Lower lobe of right lung (tissue), 2 donors: ENCODE data around the gene PHACTR4. TPM values are rescaled to one million over a fixed set of nuclear protein-coding genes. Genes with fewer than 3 reads are reported as not detected.
"Not testable (repeated sequence)": the region's sequence is repeated elsewhere in the genome, so short reads cannot be mapped to it uniquely, and the experiment has no call there.

ENCODE experiments used
- ATAC-seq, 2 donors: fragments of 200-7000 bp; cut with Tn5 transposase; one replicate each; pipeline ENCODE4 v1.9.1; 2020 to 2022; ENCODE audit warnings: mild to moderate bottlenecking in 2 of 2, moderate library complexity in 2 of 2
- DNase-seq: peaks from one replicate; pipeline ENCODE4 v3.0.0-alpha.2; 2020
- H3K27ac ChIP-seq: fragments of 200-600 bp; one replicate; pipeline ENCODE4 v1.8.0; 2022
- H3K27me3 ChIP-seq: fragments of 200-600 bp; one replicate; pipeline ENCODE4 v1.8.0; 2022; ENCODE audit warnings: low read depth
- H3K36me3 ChIP-seq: fragments of 200-600 bp; one replicate; pipeline ENCODE4 v1.8.0; 2022; ENCODE audit warnings: mild to moderate bottlenecking
- H3K4me1 ChIP-seq: fragments of 200-600 bp; one replicate; pipeline ENCODE4 v1.8.0; 2022
- H3K4me3 ChIP-seq: fragments of 200-600 bp; one replicate; pipeline ENCODE4 v1.8.0; 2022; ENCODE audit warnings: mild to moderate bottlenecking
- H3K9me3 ChIP-seq: fragments of 200-600 bp; one replicate; pipeline ENCODE4 v1.8.0; 2022
- intact Hi-C: fragments of 100-400 bp; cut with DNase I; formaldehyde crosslinking; loops from one replicate; pipeline ENCODE4 v1.11.0; 2022
- total RNA-seq: library from RNA; stranded (reverse); fragmentation: NEBNext Ultra II Directional; extraction: Animal tissue kit (Norgen Biotek cat#: 25700); gene quantifications from one replicate; pipeline ENCODE4 v1.2.1, GENCODE V29; 2021
- TF ChIP-seq, protein P1 (sequence below): fragments of 200-600 bp; IDR thresholded peaks from one replicate; pipeline ENCODE4 v1.8.0; 2022; ENCODE audit warnings: antibody characterized with exemption, mild to moderate bottlenecking
- donor health status: DM: no; HTN: yes; CAD: no; lungs with severe emphysema.

The PHACTR4 gene
- total RNA-seq, 1 donor from 2014 or later, result 44.2 TPM

DNA sequence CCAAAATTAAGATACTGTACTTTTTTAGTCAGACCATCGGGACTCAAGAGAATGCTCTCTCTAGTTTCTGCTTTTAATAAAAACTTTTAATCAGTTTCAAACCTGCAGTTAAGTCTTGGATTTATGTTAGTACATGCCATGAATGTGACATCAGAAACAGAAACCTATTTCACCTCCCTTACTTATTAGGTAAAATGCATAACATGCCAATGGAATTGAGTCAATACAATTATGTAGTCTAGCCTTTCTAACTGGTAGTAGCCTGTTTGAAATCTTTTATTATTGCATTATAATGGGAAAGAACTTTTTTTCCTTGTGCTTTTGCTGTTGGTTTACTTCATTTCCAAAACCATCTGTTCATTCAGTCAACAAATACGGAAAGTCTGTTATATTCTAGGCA, 4.8 kb downstream of the PHACTR4 start:
- H3K27ac ChIP-seq, result no peak overlapping the region

GRCh38 chr1:28375598-28375997, 6.1 kb downstream of the PHACTR4 start:
- ATAC-seq, H3K36me3 ChIP-seq, intact Hi-C loops: not testable (repeated sequence)

More for the DNA sequence above, 4.8 kb downstream of the PHACTR4 start:
- Histone ChIP-seq H3K9me3 (no peaks in the 10 kb centered on the region), H3K4me3 (no peak overlapping the region), H3K4me1 (peaks cover 26% of the 10 kb centered on the region), H3K36me3 (no peaks in the 10 kb centered on the region), H3K27me3 (no peaks in the 10 kb centered on the region)
- intact Hi-C loops, result no loop called here
- DNase-seq (no peak), ATAC-seq (no peak)
- TF ChIP-seq, protein P1, sequence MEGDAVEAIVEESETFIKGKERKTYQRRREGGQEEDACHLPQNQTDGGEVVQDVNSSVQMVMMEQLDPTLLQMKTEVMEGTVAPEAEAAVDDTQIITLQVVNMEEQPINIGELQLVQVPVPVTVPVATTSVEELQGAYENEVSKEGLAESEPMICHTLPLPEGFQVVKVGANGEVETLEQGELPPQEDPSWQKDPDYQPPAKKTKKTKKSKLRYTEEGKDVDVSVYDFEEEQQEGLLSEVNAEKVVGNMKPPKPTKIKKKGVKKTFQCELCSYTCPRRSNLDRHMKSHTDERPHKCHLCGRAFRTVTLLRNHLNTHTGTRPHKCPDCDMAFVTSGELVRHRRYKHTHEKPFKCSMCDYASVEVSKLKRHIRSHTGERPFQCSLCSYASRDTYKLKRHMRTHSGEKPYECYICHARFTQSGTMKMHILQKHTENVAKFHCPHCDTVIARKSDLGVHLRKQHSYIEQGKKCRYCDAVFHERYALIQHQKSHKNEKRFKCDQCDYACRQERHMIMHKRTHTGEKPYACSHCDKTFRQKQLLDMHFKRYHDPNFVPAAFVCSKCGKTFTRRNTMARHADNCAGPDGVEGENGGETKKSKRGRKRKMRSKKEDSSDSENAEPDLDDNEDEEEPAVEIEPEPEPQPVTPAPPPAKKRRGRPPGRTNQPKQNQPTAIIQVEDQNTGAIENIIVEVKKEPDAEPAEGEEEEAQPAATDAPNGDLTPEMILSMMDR, result no peak

GRCh38 chr1:28376195-28376594, 6.7 kb downstream of the PHACTR4 start:
- H3K36me3 ChIP-seq, H3K27me3 ChIP-seq, DNase-seq, H3K9me3 ChIP-seq, ATAC-seq, intact Hi-C loops, H3K27ac ChIP-seq, H3K4me3 ChIP-seq: not testable (repeated sequence)
- peaks cover 15% of the 10 kb centered on the region for H3K4me1 ChIP-seq

More at GRCh38 chr1:28375598-28375997, 6.1 kb downstream of the PHACTR4 start:
- not testable (repeated sequence) for H3K27me3 ChIP-seq, H3K27ac ChIP-seq, H3K9me3 ChIP-seq, H3K4me3 ChIP-seq, DNase-seq
- peaks cover 21% of the 10 kb centered on the region for H3K4me1 ChIP-seq

- peaks cover 8% of the 10 kb centered on the region for H3K4me1 ChIP-seq
- no peaks in the 10 kb centered on the region for H3K36me3 ChIP-seq
- no peak overlapping the region for H3K27ac ChIP-seq
- H3K4me3 ChIP-seq, result no peak overlapping the region
- TF ChIP-seq, protein P1, result no peak
- no peaks in the 10 kb centered on the region for H3K27me3 ChIP-seq
- H3K9me3 ChIP-seq, result no peaks in the 10 kb centered on the region
- DNase-seq, result no peak
- ATAC-seq, result no peak
- intact Hi-C loops, result no loop called here
Observed at GRCh38 chr1:28378906-28379305, 9.4 kb downstream of the PHACTR4 start.

DNA sequence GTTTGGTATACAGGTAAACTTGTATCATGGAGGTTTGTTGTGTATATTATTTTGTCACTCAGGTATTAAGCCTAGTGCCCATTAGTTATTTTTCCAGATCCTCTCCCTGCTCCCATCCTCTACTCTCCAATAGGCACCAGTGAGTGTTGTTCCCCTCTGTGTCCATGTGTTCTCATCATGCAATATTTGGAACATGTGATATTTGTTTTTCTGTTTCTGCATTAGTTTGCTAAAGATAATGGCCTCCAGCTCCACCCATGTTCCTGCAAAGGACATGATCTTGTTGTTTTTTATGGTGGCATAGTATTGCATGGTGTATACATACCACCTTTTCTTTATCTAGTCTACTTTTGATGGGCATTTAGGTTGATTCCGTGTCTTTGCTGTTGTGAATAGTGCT, 10.9 kb downstream of the PHACTR4 start:
- Histone ChIP-seq H3K9me3 (no peaks in the 10 kb centered on the region), H3K4me1 (no peaks in the 10 kb centered on the region), H3K27ac (no peak overlapping the region), H3K36me3 (no peaks in the 10 kb centered on the region), H3K27me3 (no peaks in the 10 kb centered on the region), H3K4me3 (no peak overlapping the region)
- TF ChIP-seq, protein P1, result no peak
- DNase-seq, result no peak
- no peak for ATAC-seq
- intact Hi-C loops, result no loop called here

- H3K36me3 ChIP-seq, H3K27ac ChIP-seq, intact Hi-C loops, H3K27me3 ChIP-seq, DNase-seq, H3K4me1 ChIP-seq, H3K9me3 ChIP-seq, H3K4me3 ChIP-seq, ATAC-seq: not testable (repeated sequence)
Observed at GRCh38 chr1:28383785-28384184, 14.2 kb downstream of the PHACTR4 start.

- H3K9me3 ChIP-seq, result no peaks in the 10 kb centered on the region
- peak; percentile 24 to 30 for ATAC-seq
- intact Hi-C loops, result no loop called here
Observed at GRCh38 chr1:28392027-28392652, 22.6 kb downstream of the PHACTR4 start.

More at GRCh38 chr1:28392027-28392652, 22.6 kb downstream of the PHACTR4 start:
- no peak overlapping the region for H3K27ac ChIP-seq
- H3K4me1 ChIP-seq, result no peaks in the 10 kb centered on the region
- no peaks in the 10 kb centered on the region for H3K27me3 ChIP-seq
- TF ChIP-seq, protein P1, result no peak
- DNase-seq, result no peak
- no peaks in the 10 kb centered on the region for H3K36me3 ChIP-seq
- H3K4me3 ChIP-seq, result no peak overlapping the region
